Endothelial cell of umbilical vein (primary cell): ENCODE data around the gene TOLLIP.

Experiments used
- EZH2 ChIP-seq: IDR thresholded peaks from 2 replicates; pipeline ENCODE4 v1.6.1; 2012; ENCODE audit warnings: borderline replicate concordance, low read depth, mild to moderate bottlenecking, moderate library complexity, low read length, inconsistent platforms; ENCODE audit not compliant: severe bottlenecking
- MYC ChIP-seq: IDR thresholded peaks from one replicate; pipeline ENCODE4 v1.6.1; 2011; ENCODE audit warnings: mild to moderate bottlenecking, low read depth, low read length
- POLR2A ChIP-seq: IDR thresholded peaks from 2 replicates; pipeline ENCODE4 v1.6.1; 2012; ENCODE audit warnings: low read depth, mild to moderate bottlenecking, control low read depth, low read length
- POLR2AphosphoS5 ChIP-seq: IDR thresholded peaks from 2 replicates; pipeline ENCODE4 v1.6.1; 2012; ENCODE audit warnings: low read depth, mild to moderate bottlenecking, control low read depth, low read length, moderate library complexity; ENCODE audit not compliant: insufficient read depth
- TF ChIP-seq, protein P1 (sequence below), 2 donors: IDR thresholded peaks; 1 replicate in 1 of 2; 2 replicates in 1 of 2; pipeline ENCODE4 v1.5.1; 2011; ENCODE audit warnings: low read length in 2 of 2, mild to moderate bottlenecking in 2 of 2, moderate library complexity in 2 of 2, control low read depth in 1 of 2, inconsistent platforms in 1 of 2, low read depth in 1 of 2; ENCODE audit not compliant: insufficient read depth in 1 of 2; ENCODE audit errors: extremely low read depth in 1 of 2

DNA sequence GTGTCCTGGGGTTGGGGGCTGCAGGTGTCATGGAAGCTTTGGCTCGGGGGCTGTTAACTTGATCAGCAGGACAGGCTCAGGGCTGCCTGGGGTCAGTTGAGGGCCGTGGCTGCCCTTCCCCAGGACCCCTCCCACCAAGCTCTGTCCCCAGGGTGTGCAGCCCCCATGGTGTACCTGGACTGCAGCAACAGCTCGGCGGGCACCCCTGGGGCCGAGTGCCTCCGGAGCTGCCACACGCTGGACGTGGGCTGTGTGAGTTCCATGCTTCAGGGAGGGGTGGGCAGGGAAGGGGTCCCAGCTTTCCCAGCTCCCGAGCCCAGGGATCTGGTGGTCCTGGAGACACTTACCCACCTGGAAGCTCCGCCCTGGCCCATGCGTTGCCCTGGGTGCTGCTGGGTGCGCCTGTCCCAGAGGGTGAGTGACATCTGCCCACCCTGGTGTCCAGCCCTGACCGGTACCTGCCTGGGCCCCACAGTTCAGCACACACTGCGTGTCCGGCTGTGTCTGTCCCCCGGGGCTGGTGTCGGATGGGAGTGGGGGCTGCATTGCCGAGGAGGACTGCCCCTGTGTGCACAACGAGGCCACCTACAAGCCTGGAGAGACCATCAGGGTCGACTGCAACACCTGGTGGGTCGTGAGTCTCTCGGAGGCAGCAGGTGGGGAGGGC is 75.2 kb downstream of the TOLLIP start:
- no peak for TF ChIP-seq MYC
- TF ChIP-seq EZH2: no peak
- no peak for TF ChIP-seq POLR2A
- TF ChIP-seq, protein P1, sequence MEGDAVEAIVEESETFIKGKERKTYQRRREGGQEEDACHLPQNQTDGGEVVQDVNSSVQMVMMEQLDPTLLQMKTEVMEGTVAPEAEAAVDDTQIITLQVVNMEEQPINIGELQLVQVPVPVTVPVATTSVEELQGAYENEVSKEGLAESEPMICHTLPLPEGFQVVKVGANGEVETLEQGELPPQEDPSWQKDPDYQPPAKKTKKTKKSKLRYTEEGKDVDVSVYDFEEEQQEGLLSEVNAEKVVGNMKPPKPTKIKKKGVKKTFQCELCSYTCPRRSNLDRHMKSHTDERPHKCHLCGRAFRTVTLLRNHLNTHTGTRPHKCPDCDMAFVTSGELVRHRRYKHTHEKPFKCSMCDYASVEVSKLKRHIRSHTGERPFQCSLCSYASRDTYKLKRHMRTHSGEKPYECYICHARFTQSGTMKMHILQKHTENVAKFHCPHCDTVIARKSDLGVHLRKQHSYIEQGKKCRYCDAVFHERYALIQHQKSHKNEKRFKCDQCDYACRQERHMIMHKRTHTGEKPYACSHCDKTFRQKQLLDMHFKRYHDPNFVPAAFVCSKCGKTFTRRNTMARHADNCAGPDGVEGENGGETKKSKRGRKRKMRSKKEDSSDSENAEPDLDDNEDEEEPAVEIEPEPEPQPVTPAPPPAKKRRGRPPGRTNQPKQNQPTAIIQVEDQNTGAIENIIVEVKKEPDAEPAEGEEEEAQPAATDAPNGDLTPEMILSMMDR (IDR thresholded peaks at IDR 0.05; ENCODE audit: extremely low read depth in 1 of 2, insufficient read depth in 1 of 2, low read depth in 1 of 2, low read length in 2 of 2): no peak
- TF ChIP-seq POLR2AphosphoS5: no peak
